IPS-18a (cell line): ENCODE data around the gene PRMT1.
A peak's percentile ranks its signal among the peaks of the same experiment; 100 is the strongest.

ENCODE experiments used
- H3K27ac ChIP-seq: one replicate; pipeline ENCODE4 v1.5.1; 2013; ENCODE audit warnings: low read length
- H3K27me3 ChIP-seq: one replicate; pipeline ENCODE4 v1.6.1; 2013; ENCODE audit warnings: mild to moderate bottlenecking, low read length; ENCODE audit not compliant: control insufficient read depth, insufficient read depth
- H3K36me3 ChIP-seq: one replicate; pipeline ENCODE4 v1.6.1; 2013; ENCODE audit warnings: low read depth, low read length; ENCODE audit not compliant: control insufficient read depth
- H3K4me1 ChIP-seq: one replicate; pipeline ENCODE4 v1.6.1; 2013; ENCODE audit warnings: low read depth, low read length; ENCODE audit not compliant: control insufficient read depth
- H3K4me3 ChIP-seq: one replicate; pipeline ENCODE4 v1.5.1; 2013; ENCODE audit warnings: low read length
- H3K9ac ChIP-seq: one replicate; pipeline ENCODE4 v1.6.1; 2013; ENCODE audit warnings: mild to moderate bottlenecking, low read length, moderate library complexity
- H3K9me3 ChIP-seq: one replicate; pipeline ENCODE4 v1.6.1; 2013; ENCODE audit warnings: low read depth, low read length; ENCODE audit not compliant: control insufficient read depth

Gene PRMT1

DNA sequence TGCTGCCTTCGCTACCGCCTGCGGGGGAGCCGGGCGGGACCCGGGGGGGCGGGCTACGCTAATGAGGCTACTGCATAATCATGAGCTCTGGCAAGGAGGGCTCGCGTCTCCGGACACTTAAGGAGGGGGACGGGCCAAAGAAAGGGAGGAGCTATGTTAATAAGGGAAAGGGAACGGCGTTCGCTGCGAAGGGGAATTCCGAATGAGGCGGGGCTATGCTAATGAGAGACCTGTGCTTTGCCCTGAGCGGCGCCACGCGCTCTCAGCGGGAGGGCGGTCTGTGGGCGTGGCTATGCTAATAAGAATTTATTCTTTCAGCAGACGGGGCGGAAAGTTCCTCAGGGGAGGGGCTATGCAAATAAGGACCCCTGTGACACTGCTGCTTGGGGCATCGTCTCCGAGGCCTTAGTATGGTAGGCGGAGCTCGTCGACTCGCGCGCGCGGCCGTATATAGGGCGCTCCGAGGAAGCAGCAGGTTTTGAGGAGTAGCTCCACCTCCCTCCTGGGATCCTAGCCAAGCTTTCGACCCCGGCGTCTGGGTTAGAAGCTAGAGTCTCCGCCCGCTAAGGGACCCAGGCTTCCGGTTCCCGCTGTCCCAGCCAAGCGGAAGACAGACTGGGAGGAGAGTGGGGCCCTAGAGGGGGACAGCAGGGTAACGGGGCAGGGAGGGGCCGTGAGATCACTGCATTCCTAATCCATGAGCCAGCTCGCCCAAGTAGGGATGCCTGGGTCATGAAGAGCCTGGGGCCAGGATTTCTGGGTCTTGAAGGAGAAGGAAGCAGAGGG, 36.8 kb upstream of the PRMT1 start, which contains the start of gene RRAS:
RRAS (minus strand) TSS at position 31 of the 786 bp plus-strand sequence. CDS start 45 bp downstream, outside the sequence.
- Histone ChIP-seq H3K27me3 (peaks cover 10% of the 10 kb centered on the region), H3K4me3 (peak within 1 kb of the TSS; percentile 52), H3K4me1 (peaks cover 37% of the 10 kb centered on the region), H3K36me3 (no peaks in the 10 kb centered on the region), H3K9ac (peak within 1 kb of the TSS; percentile 81), H3K9me3 (no peaks in the 10 kb centered on the region), H3K27ac (peak within 1 kb of the TSS; percentile 78)

DNA sequence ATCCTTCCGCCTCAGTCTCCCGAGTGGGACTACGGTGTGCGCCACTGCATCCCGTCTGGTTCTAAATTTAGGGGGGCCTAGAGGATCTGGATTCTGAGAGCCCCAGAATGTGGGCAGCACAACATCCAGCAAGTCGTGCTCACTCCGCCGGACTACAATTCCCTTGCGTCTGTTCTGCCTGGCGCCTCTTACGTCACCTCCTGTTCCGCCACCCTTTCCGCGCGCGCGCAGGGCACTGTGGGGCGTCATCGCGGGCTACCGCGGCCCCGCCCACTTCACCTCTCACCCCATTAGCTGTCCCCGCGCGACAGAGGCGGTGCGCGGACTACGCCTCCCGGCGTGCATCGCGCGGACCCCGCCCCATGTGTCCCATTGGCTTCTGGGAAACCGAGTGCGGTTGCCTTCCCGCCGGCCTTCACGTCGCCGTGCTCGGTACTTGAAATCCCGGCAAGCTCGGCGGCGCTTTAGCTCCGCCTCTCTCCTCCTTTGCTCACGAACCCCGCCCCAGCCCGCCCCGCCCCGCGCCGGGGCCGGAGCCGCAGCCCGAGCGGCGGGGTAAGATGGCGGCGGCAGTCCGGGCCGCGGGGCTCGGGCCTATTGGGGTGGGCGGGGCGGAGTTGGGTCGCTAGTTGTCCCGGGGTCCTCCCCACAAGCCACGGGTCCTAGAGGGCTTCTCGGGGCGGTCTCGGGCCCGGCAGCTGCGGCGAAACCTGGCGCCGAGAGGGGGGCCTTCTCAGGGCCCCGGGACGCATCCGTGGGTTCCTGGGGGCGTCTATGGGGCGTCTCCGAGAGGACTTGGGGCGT, 35.2 kb upstream of the PRMT1 start, which contains the start of gene SCAF1:
SCAF1 (plus strand) TSS at position 522 of the 804 bp plus-strand sequence. CDS start 2,818 bp downstream, outside the sequence.
- Histone ChIP-seq H3K4me1 (peaks cover 37% of the 10 kb centered on the region), H3K4me3 (peak within 1 kb of the TSS; percentile 98), H3K9ac (peak within 1 kb of the TSS; percentile 98), H3K9me3 (no peaks in the 10 kb centered on the region), H3K27ac (peak within 1 kb of the TSS; percentile 91), H3K27me3 (peaks cover 10% of the 10 kb centered on the region), H3K36me3 (peaks cover 8% of the 10 kb centered on the region)

DNA sequence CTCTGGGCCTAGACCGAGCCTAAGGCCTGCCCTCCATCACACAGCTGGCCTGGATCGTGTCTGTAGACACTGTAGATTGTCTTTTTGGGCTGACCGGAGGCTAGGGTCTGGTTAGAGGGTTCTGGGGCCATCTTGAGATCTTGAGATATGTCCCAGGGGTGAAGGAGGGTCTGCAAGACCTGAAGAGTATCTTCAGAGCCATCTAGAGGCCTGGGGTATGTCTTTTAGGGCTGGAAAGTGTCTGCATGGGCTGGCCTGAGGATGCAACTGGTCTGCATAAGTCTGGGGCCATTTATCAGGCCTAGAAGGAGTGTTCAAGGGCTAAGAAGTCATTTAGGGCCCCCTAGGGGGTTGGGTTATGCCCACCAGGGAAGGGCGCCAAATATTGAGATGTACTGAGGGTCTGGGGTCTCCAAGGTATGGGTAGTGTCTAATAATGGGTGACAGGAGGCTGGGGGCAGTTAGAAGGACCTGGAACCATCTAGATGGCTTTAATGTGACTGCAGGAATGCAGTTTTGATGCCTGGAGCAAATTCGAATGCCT, 34.5 kb upstream of the PRMT1 start:
- H3K27ac ChIP-seq = peak overlapping the region; percentile 91
- H3K4me3 ChIP-seq = peak overlapping the region; percentile 98

DNA sequence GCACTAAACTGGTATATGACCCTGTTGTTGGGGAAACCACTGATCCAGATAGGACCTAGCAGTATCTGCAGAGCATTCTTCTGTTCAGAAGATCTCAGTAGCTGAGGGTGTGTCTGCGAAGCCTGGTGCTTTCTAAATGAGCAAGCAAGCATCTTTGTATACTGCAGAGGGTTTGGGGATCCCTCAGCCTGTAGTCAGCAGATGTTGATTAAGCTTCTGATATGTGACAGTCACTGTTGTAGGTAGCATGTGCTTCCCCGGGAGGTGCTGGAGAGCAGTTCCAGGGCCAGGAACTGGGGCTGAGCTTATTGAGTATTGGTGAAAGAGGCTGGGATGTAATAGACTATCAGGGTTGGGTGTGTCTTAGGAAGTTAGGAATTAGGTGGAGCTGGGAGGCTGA, 33.6 kb upstream of the PRMT1 start:
- H3K4me3 ChIP-seq = peak overlapping the region; percentile 98
- no peak overlapping the region for H3K27ac ChIP-seq
- peak overlapping the region; percentile 98 for H3K9ac ChIP-seq

More for the DNA sequence above, 34.5 kb upstream of the PRMT1 start:
- peaks cover 37% of the 10 kb centered on the region for H3K4me1 ChIP-seq
- H3K27me3 ChIP-seq = peaks cover 10% of the 10 kb centered on the region
- H3K9me3 ChIP-seq = no peaks in the 10 kb centered on the region
- H3K9ac ChIP-seq = peak overlapping the region; percentile 98
- peaks cover 11% of the 10 kb centered on the region for H3K36me3 ChIP-seq

DNA sequence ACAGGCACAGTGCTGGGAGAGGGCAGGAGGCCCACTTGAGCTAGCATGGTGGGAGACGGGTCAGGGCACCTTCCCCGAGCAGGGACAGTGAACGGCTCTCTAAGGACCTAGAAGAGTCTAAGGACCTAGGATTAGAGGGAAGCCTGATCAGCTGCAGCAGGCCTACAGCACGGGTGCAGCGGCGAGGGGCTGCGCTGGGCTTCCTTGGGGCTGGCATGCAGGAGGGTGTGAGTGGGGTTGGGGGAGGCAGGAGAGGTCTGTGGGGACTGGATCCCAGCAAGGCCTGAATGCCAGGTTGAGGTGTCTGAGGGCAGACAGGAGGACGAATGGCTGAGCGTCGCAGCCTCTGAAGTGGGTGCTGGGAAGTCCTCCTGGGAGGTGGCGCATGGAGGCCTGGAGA, 31.5 kb upstream of the PRMT1 start:
- Histone ChIP-seq H3K36me3 (peaks cover 24% of the 10 kb centered on the region), H3K27ac (no peak overlapping the region), H3K27me3 (no peaks in the 10 kb centered on the region), H3K4me3 (no peak overlapping the region), H3K9me3 (no peaks in the 10 kb centered on the region), H3K9ac (no peak overlapping the region), H3K4me1 (peaks cover 21% of the 10 kb centered on the region)

More for the DNA sequence above, 33.6 kb upstream of the PRMT1 start:
- H3K9me3 ChIP-seq = no peaks in the 10 kb centered on the region
- peaks cover 10% of the 10 kb centered on the region for H3K27me3 ChIP-seq
- peaks cover 33% of the 10 kb centered on the region for H3K4me1 ChIP-seq
- H3K36me3 ChIP-seq = peaks cover 11% of the 10 kb centered on the region

DNA sequence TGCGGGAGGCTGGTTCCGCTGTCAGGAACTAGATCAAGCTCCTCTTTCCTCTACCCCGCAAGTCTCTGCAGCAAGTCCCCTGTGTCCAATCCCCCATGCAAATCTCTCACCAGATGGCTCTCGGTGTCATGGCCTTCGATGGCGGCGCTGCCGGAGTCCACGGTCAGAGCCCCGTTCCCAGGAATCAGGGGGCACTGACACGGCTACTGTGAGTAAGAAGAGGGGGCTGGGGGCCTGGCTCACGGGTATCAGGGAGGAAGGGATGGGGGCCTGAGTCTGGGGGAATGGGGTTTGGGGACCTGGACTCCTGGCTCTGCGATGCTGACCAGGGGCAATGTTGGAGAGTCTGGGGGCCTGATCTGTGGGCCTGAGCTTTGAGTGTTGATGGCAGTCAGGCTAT, 31.1 kb upstream of the PRMT1 start:
- no peaks in the 10 kb centered on the region for H3K9me3 ChIP-seq
- peaks cover 24% of the 10 kb centered on the region for H3K36me3 ChIP-seq
- peaks cover 18% of the 10 kb centered on the region for H3K4me1 ChIP-seq
- no peak overlapping the region for H3K9ac ChIP-seq
- H3K27ac ChIP-seq = no peak overlapping the region
- H3K4me3 ChIP-seq = no peak overlapping the region
- H3K27me3 ChIP-seq = no peaks in the 10 kb centered on the region

DNA sequence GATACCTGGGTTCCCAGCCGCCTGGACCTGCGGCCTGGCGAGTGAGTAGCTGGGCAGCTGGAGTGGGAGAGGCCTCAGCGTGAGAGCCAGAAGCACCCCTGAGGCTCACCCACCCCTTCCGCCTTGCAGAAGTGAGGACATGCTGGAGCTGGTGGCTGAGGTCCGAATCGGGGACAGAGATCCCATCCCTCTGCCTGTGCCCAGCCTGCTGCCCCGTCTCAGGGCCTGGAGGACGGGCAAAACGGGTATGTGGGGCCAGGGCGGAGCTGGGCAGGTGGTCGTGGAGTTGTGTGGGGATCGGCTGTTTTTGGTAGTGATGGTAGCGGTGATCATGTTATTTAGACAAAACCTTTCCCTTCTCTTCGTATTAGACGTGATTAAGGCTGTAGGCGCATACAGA, 30.5 kb upstream of the PRMT1 start:
- Histone ChIP-seq H3K9ac (no peak overlapping the region), H3K27ac (no peak overlapping the region), H3K27me3 (no peaks in the 10 kb centered on the region), H3K4me3 (no peak overlapping the region), H3K9me3 (no peaks in the 10 kb centered on the region), H3K36me3 (peaks cover 24% of the 10 kb centered on the region), H3K4me1 (peaks cover 12% of the 10 kb centered on the region)

DNA sequence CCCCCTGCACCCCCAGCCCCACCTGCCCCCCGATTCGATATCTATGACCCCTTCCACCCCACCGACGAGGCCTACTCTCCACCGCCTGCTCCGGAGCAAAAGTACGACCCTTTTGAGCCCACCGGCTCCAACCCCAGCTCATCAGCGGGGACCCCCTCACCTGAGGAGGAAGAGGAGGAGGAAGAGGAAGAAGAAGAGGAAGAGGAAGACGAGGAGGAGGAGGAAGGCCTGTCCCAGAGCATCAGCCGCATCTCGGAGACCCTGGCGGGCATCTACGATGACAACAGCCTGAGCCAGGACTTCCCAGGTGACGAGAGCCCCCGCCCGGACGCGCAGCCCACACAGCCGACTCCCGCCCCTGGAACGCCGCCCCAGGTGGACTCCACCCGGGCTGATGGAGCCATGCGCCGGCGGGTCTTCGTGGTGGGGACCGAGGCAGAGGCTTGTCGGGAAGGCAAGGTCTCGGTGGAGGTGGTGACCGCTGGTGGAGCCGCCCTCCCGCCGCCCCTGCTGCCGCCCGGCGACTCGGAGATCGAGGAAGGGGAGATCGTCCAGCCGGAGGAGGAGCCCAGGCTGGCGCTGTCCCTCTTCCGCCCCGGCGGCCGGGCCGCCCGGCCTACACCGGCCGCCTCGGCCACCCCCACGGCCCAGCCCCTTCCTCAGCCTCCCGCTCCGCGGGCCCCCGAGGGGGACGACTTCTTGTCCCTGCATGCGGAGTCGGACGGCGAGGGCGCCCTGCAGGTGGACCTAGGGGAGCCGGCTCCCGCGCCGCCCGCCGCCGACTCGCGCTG, 25.8 kb upstream of the PRMT1 start:
- Histone ChIP-seq H3K27ac (no peak overlapping the region), H3K4me3 (no peak overlapping the region), H3K4me1 (no peaks in the 10 kb centered on the region), H3K9ac (no peak overlapping the region), H3K9me3 (no peaks in the 10 kb centered on the region), H3K27me3 (no peaks in the 10 kb centered on the region), H3K36me3 (peaks cover 50% of the 10 kb centered on the region)

DNA sequence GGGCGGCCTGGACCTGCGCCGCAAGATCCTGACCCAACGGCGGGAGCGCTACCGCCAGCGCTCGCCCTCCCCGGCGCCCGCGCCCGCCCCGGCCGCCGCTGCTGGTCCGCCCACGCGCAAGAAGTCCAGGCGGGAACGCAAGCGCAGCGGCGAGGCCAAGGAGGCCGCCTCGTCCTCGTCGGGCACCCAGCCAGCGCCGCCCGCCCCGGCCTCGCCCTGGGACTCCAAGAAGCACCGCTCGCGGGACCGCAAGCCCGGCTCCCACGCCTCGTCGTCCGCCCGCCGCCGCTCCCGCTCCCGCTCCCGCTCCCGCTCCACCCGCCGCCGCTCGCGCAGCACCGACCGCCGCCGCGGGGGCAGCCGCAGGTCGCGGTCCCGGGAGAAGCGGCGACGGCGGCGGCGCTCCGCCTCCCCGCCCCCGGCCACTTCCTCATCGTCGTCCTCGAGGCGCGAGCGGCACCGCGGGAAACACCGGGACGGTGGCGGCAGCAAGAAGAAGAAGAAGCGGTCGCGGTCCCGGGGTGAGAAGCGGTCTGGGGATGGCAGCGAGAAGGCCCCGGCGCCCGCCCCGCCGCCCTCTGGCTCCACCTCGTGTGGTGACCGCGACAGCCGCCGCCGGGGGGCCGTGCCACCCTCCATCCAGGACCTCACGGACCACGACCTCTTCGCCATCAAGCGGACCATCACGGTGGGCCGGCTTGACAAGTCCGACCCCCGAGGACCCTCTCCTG, 25.1 kb upstream of the PRMT1 start:
- Histone ChIP-seq H3K27me3 (no peaks in the 10 kb centered on the region), H3K9ac (no peak overlapping the region), H3K4me3 (no peak overlapping the region), H3K36me3 (peaks cover 43% of the 10 kb centered on the region), H3K4me1 (no peaks in the 10 kb centered on the region), H3K9me3 (no peaks in the 10 kb centered on the region), H3K27ac (no peak overlapping the region)

DNA sequence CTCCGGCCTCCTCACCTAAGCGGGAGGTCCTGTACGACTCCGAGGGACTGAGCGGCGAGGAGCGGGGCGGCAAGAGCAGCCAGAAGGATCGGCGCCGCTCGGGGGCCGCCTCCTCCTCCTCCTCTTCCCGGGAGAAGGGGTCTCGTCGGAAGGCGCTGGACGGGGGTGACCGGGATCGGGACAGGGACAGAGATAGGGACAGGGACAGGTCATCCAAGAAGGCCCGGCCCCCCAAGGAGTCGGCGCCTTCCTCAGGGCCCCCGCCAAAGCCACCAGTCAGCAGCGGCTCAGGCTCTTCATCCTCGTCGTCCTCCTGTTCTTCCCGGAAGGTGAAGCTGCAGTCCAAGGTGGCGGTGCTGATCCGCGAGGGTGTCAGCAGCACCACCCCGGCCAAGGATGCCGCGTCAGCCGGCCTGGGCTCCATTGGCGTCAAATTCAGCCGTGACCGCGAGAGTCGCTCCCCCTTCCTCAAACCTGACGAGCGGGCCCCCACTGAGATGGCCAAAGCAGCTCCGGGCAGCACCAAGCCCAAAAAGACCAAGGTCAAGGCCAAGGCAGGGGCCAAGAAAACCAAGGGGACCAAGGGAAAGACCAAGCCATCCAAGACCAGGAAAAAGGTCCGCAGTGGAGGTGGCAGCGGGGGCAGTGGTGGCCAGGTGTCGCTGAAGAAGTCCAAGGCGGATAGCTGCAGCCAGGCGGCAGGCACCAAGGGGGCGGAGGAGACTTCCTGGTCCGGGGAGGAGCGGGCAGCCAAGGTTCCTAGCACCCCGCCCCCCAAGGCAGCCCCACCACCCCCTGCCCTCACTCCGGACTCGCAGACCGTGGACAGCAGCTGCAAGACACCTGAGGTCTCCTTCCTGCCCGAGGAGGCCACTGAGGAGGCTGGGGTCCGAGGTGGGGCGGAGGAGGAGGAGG, 24.3 kb upstream of the PRMT1 start:
- Histone ChIP-seq H3K36me3 (peaks cover 46% of the 10 kb centered on the region), H3K4me1 (no peaks in the 10 kb centered on the region), H3K9me3 (no peaks in the 10 kb centered on the region), H3K27ac (no peak overlapping the region), H3K27me3 (no peaks in the 10 kb centered on the region), H3K9ac (no peak overlapping the region), H3K4me3 (no peak overlapping the region)
